Naive thymus-derived CD4-positive, alpha-beta T cell (primary cell): ENCODE measurements around the gene ZNF577. TPM values are rescaled to one million over a fixed set of nuclear protein-coding genes. Genes with fewer than 3 reads are reported as not detected.
"Not testable (repeated sequence)": the region's sequence is repeated elsewhere in the genome, so short reads cannot be mapped to it uniquely, and the experiment has no call there.

Experiments used
- ATAC-seq: fragments of 150-1000 bp; cut with Tn5 transposase; 2 replicates; pipeline ENCODE4 v1.10.0; 2021; ENCODE audit warnings: mild to moderate bottlenecking, moderate library complexity
- CTCF ChIA-PET: fragments of 350-600 bp; sonication (Branson Sonifier 250); formaldehyde crosslinking; loops from one replicate; lab custom pipeline; 2021; ENCODE audit warnings: antibody characterized with exemption; lab: Charles Lee
- POLR2A ChIA-PET: fragments of 350-600 bp; sonication (Branson Sonifier 250); formaldehyde crosslinking; loops from one replicate; lab custom pipeline; 2021; ENCODE audit warnings: antibody characterized with exemption, inconsistent platforms; lab: Charles Lee
- DNase-seq, 9 donors: peaks; one replicate each; pipeline versions ENCODE4 v3.0.0 to v3.0.0-alpha.2; 2020 to 2022; ENCODE audit warnings: mixed read lengths in 1 of 9
- H3K27ac ChIP-seq: one replicate; pipeline ENCODE4 v1.7.0; 2013; ENCODE audit warnings: mild to moderate bottlenecking, low read depth, low read length, moderate library complexity
- H3K27me3 ChIP-seq, 2 donors: one replicate each; pipeline ENCODE4 v1.7.0; 2013; ENCODE audit warnings: low read length in 2 of 2, mild to moderate bottlenecking in 2 of 2, moderate library complexity in 2 of 2; ENCODE audit not compliant: control insufficient read depth in 2 of 2, insufficient read depth in 2 of 2
- H3K36me3 ChIP-seq, 3 experiments: 1 replicate in 2 of 3; 2 replicates in 1 of 3; pipeline ENCODE4 v1.7.0; 2013; ENCODE audit warnings: low read length in 3 of 3, mild to moderate bottlenecking in 3 of 3, moderate library complexity in 1 of 3; ENCODE audit not compliant: insufficient read depth in 3 of 3, control insufficient read depth in 2 of 3
- H3K4me1 ChIP-seq, 2 donors: one replicate each; pipeline ENCODE4 v1.7.0; 2013; ENCODE audit warnings: low read length in 2 of 2, mild to moderate bottlenecking in 2 of 2, moderate library complexity in 1 of 2; ENCODE audit not compliant: control insufficient read depth in 2 of 2, insufficient read depth in 2 of 2
- H3K4me3 ChIP-seq: 2 replicates; pipeline ENCODE4 v1.7.0; 2013; ENCODE audit warnings: mild to moderate bottlenecking, low read length
- H3K9me3 ChIP-seq, 3 experiments: 1 replicate in 2 of 3; 2 replicates in 1 of 3; pipeline ENCODE4 v1.7.0; 2013; ENCODE audit warnings: low read length in 3 of 3; ENCODE audit not compliant: control insufficient read depth in 2 of 3
- H3K27ac Mint-ChIP-seq, 9 donors: one replicate each; pipeline ENCODE4 v1.8.0; 2020 to 2022; ENCODE audit warnings: mixed read lengths in 9 of 9, mild to moderate bottlenecking in 8 of 9, moderate library complexity in 5 of 9, inconsistent platforms in 2 of 9
- H3K27me3 Mint-ChIP-seq, 5 donors: one replicate each; pipeline ENCODE4 v1.8.0; 2021 to 2022; ENCODE audit warnings: mixed read lengths in 5 of 5, mild to moderate bottlenecking in 1 of 5
- H3K36me3 Mint-ChIP-seq, 5 donors: one replicate each; pipeline ENCODE4 v1.8.0; 2020 to 2022; ENCODE audit warnings: mixed read lengths in 5 of 5, mild to moderate bottlenecking in 3 of 5, inconsistent platforms in 1 of 5
- H3K4me1 Mint-ChIP-seq, 7 donors: one replicate each; pipeline ENCODE4 v1.8.0; 2020 to 2022; ENCODE audit warnings: mixed read lengths in 7 of 7, mild to moderate bottlenecking in 3 of 7, inconsistent platforms in 1 of 7
- H3K4me3 Mint-ChIP-seq, 10 donors: one replicate each; pipeline ENCODE4 v1.8.0; 2020 to 2022; ENCODE audit warnings: mild to moderate bottlenecking in 10 of 10, mixed read lengths in 10 of 10, moderate library complexity in 6 of 10, inconsistent platforms in 2 of 10
- H3K9me3 Mint-ChIP-seq, 11 donors: one replicate each; pipeline ENCODE4 v1.8.0; 2020 to 2022; ENCODE audit warnings: mixed read lengths in 11 of 11, mild to moderate bottlenecking in 4 of 11, inconsistent platforms in 1 of 11, moderate library complexity in 1 of 11
- intact Hi-C, 2 donors: fragments of 100-400 bp; cut with micrococcal nuclease; formaldehyde crosslinking; loops; one replicate each; pipeline ENCODE4 v1.15.1; 2023
- polyA plus RNA-seq, 2 donors: library from polyadenylated mRNA; unstranded; fragments of 300-500 nt; fragmentation: Illumina TruSeq; gene quantifications; one replicate each; pipeline ENCODE4 v1.2.3, GENCODE V29; 2021
- total RNA-seq, 6 experiments: library from RNA in 5 of 6; stranded (reverse) in 5 of 6; gene quantifications; 1 replicate in 5 of 6; 2 replicates in 1 of 6; pipeline ENCODE4 v1.2.3 and lab custom pipeline; 2021 to 2026

The ZNF577 gene
- total and polyA plus RNA-seq, 7 experiments from 2014 or later: 3.7 to 28.5 (median 9.6) TPM

DNA sequence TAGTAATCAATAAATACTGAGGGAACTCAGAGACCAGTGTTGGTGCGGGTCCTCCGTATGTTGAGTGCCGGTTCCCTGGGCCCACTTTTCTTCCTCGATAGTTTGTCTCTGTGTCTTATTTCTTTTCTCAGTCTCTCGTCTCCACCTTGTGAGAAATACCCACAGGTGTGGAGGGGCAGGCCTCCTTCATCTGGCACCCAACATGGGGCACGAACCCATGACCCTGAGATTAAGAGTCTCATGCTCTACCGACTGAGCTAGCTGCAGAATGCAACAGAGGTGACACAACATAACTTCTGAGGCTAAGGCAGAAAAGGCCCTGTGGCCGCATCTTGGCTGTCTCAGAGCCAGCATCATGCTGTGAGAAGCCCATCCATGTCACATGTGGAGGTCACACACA, 34.2 kb upstream of the ZNF577 start:
- H3K4me1 ChIP-seq: peaks cover 0 to 4% of the 10 kb centered on the region in 2 donors
- H3K9me3 ChIP-seq: peaks cover 0 to 59% (median 16%) of the 10 kb centered on the region in 3 experiments
- peaks cover 0 to 3% (median 0%) of the 10 kb centered on the region in 3 experiments for H3K36me3 ChIP-seq
- peaks cover 4 to 8% (median 7%) of the 10 kb centered on the region in 7 donors for H3K4me1 Mint-ChIP-seq
- H3K4me3 Mint-ChIP-seq: no peak overlapping the region
- H3K27me3 Mint-ChIP-seq: no peaks in the 10 kb centered on the region
- intact Hi-C loops: loop anchor here in 1 of 2 donors (10.0 kb wide), 1 partner anchor 443 kb away; the partner anchor contains the start of gene ZNF880
- H3K9me3 Mint-ChIP-seq: peaks cover 4 to 100% (median 72%) of the 10 kb centered on the region in 11 donors
- peak in 2 of 9 donors; percentile 1 to 8 for DNase-seq
- no peak overlapping the region for H3K27ac ChIP-seq
- peaks cover 10 to 30% (median 19%) of the 10 kb centered on the region in 5 donors for H3K36me3 Mint-ChIP-seq
- H3K27me3 ChIP-seq: no peaks in the 10 kb centered on the region
- CTCF ChIA-PET: no interaction called here
- ATAC-seq: no peak
- POLR2A ChIA-PET: no interaction called here
- H3K4me3 ChIP-seq: peak overlapping the region; percentile 9
- no peak overlapping the region for H3K27ac Mint-ChIP-seq

DNA sequence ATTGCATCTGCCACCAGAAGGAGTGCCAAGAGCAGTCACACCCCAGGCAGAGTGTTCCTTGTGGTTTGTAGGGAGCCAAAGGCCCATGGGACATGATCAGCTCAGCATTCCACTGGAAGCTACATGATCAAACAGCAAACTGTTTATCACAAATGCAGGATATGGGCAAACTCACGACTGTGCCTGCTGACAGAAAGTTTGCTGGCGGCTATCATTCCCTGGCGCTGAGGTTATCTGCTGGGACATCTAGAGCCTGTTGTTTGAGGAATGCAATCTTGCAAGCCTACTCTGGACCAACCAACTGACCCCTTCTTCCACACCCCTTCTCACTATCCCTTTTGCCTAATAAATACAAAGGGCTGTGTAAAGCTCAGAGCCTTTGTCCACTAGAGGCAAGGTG, 31.9 kb upstream of the ZNF577 start:
- no peak for ATAC-seq
- no peak for DNase-seq
- Histone ChIP-seq H3K27me3 (no peaks in the 10 kb centered on the region), H3K36me3 (no peaks in the 10 kb centered on the region), H3K27ac (no peak overlapping the region), H3K9me3 (peaks cover 14 to 82% (median 31%) of the 10 kb centered on the region in 3 experiments), H3K4me3 (no peak overlapping the region), H3K4me1 (no peaks in the 10 kb centered on the region)
- H3K27ac Mint-ChIP-seq: no peak overlapping the region
- peaks cover 0 to 3% (median 0%) of the 10 kb centered on the region in 5 donors for H3K27me3 Mint-ChIP-seq
- peaks cover 12 to 100% (median 71%) of the 10 kb centered on the region in 11 donors for H3K9me3 Mint-ChIP-seq
- ChIA-PET CTCF (no interaction called here), POLR2A (no interaction called here)
- H3K4me1 Mint-ChIP-seq: no peaks in the 10 kb centered on the region
- peaks cover 6 to 32% (median 11%) of the 10 kb centered on the region in 5 donors for H3K36me3 Mint-ChIP-seq
- H3K4me3 Mint-ChIP-seq: no peak overlapping the region
- intact Hi-C loops: loop anchor here in 1 of 2 donors (10.0 kb wide), 1 partner anchor 445 kb away; the partner anchor contains the start of gene ZNF880

DNA sequence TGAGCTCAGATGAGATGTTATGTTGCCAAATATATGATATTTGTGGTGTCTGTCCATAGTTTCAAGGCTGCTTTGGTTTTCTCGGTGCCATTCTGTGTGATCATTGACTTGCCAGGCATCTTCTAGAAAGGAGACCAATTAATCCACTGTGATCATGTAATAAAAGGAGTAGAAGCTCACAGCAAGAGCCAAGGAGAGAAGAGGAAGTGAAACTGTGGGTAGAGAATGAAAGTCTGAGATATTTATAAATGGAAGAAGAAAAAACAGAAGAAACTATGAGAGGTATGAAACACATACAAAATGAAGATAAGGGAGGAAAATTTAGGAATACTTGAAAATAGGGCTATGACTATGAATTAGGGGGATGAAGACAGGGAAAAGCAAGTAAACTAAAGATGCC, 28.4 kb upstream of the ZNF577 start:
- H3K4me1 Mint-ChIP-seq: no peaks in the 10 kb centered on the region

DNA sequence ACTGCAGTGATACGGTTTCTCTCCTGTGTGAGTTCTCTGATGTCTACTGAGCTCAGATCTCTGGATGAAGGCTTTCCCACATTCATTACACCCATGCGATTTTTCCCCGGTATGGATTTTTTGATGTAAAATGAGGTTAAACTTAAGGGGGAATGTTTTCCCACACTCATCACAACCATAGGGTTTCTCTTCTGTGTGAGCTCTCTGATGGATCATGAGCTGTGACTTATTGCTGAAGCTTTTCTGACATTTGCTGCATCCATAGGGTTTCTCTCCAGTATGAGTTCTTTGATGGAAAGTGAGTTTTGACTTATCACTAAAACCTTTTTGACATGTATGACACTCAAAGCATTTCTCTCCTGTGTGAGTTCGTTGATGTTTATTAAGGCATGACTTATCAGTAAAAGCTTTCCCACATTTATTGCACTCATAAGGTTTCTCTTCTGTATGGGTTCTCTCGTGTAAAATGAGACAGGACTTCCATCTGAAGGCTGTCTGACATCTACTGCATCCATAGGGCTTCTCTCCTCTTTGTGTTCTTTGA, 27.6 kb upstream of the ZNF577 start:
- peaks cover 0 to 3% (median 0%) of the 10 kb centered on the region in 5 donors for H3K27me3 Mint-ChIP-seq
- DNase-seq (no peak), ATAC-seq (no peak)
- peaks cover 18 to 97% (median 57%) of the 10 kb centered on the region in 11 donors for H3K9me3 Mint-ChIP-seq
- Histone ChIP-seq H3K27me3 (no peaks in the 10 kb centered on the region), H3K4me1 (no peaks in the 10 kb centered on the region), H3K4me3 (no peak overlapping the region), H3K9me3 (peaks cover 18 to 62% (median 24%) of the 10 kb centered on the region in 3 experiments), H3K36me3 (no peaks in the 10 kb centered on the region), H3K27ac (no peak overlapping the region)
- no peak overlapping the region for H3K4me3 Mint-ChIP-seq
- intact Hi-C loops: no loop called here
- no peak overlapping the region for H3K27ac Mint-ChIP-seq
- H3K36me3 Mint-ChIP-seq: peaks cover 5 to 35% (median 14%) of the 10 kb centered on the region in 5 donors
- H3K4me1 Mint-ChIP-seq: no peaks in the 10 kb centered on the region
- POLR2A ChIA-PET: interaction anchor here (0.5 to 0.6 kb wide), 2 partner anchors 11 to 1215 kb away, joined by 3 to 8 read pairs; no protein-coding TSS in a partner anchor
- CTCF ChIA-PET: no interaction called here

More for the DNA sequence above, 28.4 kb upstream of the ZNF577 start:
- Mint-ChIP-seq H3K9me3 (peaks cover 18 to 97% (median 60%) of the 10 kb centered on the region in 11 donors), H3K4me3 (no peak overlapping the region), H3K27ac (no peak overlapping the region), H3K36me3 (peaks cover 5 to 39% (median 14%) of the 10 kb centered on the region in 5 donors), H3K27me3 (peaks cover 0 to 3% (median 0%) of the 10 kb centered on the region in 5 donors)
- ChIA-PET CTCF (no interaction called here), POLR2A (no interaction called here)
- H3K4me1 ChIP-seq: no peaks in the 10 kb centered on the region
- no peaks in the 10 kb centered on the region for H3K27me3 ChIP-seq
- no peaks in the 10 kb centered on the region for H3K36me3 ChIP-seq
- H3K9me3 ChIP-seq: peaks cover 19 to 70% (median 24%) of the 10 kb centered on the region in 3 experiments
- intact Hi-C loops: no loop called here
- no peak overlapping the region for H3K27ac ChIP-seq
- H3K4me3 ChIP-seq: no peak overlapping the region
- DNase-seq: no peak
- no peak for ATAC-seq

DNA sequence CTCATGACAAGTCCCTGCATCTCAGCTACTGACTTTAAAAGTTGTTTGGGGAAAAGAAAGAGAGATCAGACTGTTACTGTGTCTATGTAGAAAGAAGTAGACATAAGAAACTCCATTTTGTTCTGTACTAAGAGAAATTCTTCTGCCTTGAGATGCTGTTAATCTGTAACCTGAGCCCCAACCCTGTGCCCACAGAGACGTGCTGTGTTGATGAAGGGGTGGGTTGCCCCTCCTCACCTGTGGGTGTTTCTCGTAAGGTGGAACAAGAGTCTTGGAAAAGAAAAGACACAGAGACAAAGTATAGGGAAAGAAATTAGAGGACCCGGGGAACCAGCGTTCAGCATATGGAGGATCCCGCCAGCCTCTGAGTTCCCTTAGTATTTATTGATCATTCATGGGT, 20.2 kb upstream of the ZNF577 start:
- H3K36me3 ChIP-seq, CTCF ChIA-PET, H3K27ac Mint-ChIP-seq, H3K4me3 Mint-ChIP-seq, H3K4me1 ChIP-seq, H3K4me3 ChIP-seq, DNase-seq, H3K27ac ChIP-seq, POLR2A ChIA-PET, H3K27me3 ChIP-seq, ATAC-seq: not testable (repeated sequence)
- Mint-ChIP-seq H3K9me3 (peaks cover 7 to 96% (median 72%) of the 10 kb centered on the region in 11 donors), H3K4me1 (peaks cover 8 to 22% (median 19%) of the 10 kb centered on the region in 7 donors), H3K36me3 (peaks cover 23 to 46% (median 35%) of the 10 kb centered on the region in 5 donors), H3K27me3 (peaks cover 0 to 35% (median 22%) of the 10 kb centered on the region in 5 donors)
- peaks cover 0 to 32% (median 4%) of the 10 kb centered on the region in 3 experiments for H3K9me3 ChIP-seq
- intact Hi-C loops: loop anchor here in 1 of 2 donors (10.0 kb wide), 1 partner anchor 267 kb away; the partner anchor contains the start of gene ZNF836

DNA sequence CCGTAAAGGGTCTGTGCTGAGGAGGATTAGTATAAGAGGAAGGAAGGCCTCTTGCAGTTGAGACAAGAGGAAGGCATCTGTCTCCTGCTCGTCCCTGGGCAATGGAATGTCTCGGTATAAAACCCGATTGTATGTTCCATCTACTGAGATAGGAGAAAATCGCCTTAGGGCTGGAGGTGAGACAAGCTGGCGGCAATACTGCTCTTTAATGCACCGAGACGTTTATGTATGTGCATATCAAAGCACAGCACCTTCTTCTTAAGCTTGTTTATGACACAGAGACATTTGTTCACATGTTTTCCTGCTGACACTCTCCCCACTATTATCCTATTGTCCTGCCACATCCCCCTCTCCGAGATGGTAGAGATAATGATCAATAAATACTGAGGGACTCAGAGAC, 18.4 kb upstream of the ZNF577 start:
- H3K4me1 ChIP-seq, H3K27ac ChIP-seq, DNase-seq, CTCF ChIA-PET, H3K4me3 ChIP-seq, H3K27ac Mint-ChIP-seq, H3K27me3 ChIP-seq, POLR2A ChIA-PET, ATAC-seq: not testable (repeated sequence)
- Mint-ChIP-seq H3K4me3 (peak overlapping the region in 3 of 10 donors; percentile 12 to 76 (median 61)), H3K4me1 (peaks cover 8 to 33% (median 25%) of the 10 kb centered on the region in 7 donors), H3K36me3 (peaks cover 39 to 56% (median 42%) of the 10 kb centered on the region in 5 donors), H3K9me3 (peaks cover 11 to 98% (median 70%) of the 10 kb centered on the region in 11 donors), H3K27me3 (peaks cover 0 to 35% (median 22%) of the 10 kb centered on the region in 5 donors)
- intact Hi-C loops: loop anchor here in 1 of 2 donors (10.0 kb wide), 1 partner anchor 269 kb away; the partner anchor contains the start of gene ZNF836
- H3K36me3 ChIP-seq: peaks cover 0 to 14% (median under 1%) of the 10 kb centered on the region in 3 experiments
- H3K9me3 ChIP-seq: peaks cover 0 to 50% (median 10%) of the 10 kb centered on the region in 3 experiments
